HG03108 (cell line): ENCODE data around the gene KCNMA1.

ENCODE experiments used
- ATAC-seq: cut with Tn5 transposase; IDR thresholded peaks from one replicate; pipeline ENCODE4 v1.9.1; 2021; ENCODE audit warnings: moderate library complexity; ENCODE audit not compliant: unreplicated experiment

Gene KCNMA1

DNA sequence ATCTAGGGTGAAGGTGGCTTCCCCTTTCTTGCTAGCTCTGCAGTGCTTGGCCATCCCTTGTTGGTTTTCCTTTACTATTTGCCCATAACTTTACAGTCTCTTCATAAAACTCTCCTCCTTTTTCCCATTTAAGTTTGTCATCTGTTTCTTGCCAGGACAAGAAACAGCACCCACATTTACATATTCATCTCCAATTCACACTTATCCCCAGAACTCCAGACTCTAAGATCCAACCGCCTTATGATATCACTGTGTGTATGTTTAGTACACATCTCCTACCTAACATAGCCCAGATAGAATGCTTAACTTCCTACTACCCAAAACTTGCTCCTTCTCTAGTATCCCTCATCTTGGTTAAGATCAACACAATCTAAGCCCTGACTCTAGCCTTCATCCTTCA, 622.2 kb downstream of the KCNMA1 start:
- no peak for ATAC-seq

DNA sequence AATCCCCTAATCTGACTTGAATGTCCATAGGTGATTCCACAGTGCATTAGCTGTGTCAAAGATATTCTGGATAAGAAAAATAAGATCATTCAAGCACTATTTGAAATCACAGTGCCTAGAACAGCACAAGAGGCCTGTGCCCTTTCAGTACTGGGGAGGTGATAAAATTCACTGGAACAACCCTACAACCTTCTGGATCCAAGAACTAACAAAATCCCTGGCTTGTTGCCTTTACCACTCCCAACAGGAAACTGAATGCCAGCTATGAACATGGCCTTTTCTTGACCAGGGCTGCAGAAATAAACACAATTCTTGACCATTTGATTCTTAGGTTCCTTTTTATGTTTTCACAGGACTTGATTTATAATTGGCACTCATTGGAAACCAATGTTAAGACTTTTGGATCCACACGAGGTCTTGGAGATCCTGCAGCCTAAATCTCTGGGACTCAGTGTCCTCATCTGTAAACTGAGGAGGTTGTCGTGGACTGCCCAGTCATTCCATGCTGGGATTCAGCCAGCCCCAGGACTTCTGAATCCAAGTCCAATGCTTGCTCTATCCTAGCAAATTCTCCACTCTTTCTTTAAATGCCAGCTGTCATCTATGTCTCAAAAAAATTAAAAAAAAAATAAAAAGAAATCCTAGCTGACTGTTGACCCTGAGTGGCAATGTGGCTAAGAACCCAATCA, 624.7 kb downstream of the KCNMA1 start:
- ATAC-seq, result no peak

DNA sequence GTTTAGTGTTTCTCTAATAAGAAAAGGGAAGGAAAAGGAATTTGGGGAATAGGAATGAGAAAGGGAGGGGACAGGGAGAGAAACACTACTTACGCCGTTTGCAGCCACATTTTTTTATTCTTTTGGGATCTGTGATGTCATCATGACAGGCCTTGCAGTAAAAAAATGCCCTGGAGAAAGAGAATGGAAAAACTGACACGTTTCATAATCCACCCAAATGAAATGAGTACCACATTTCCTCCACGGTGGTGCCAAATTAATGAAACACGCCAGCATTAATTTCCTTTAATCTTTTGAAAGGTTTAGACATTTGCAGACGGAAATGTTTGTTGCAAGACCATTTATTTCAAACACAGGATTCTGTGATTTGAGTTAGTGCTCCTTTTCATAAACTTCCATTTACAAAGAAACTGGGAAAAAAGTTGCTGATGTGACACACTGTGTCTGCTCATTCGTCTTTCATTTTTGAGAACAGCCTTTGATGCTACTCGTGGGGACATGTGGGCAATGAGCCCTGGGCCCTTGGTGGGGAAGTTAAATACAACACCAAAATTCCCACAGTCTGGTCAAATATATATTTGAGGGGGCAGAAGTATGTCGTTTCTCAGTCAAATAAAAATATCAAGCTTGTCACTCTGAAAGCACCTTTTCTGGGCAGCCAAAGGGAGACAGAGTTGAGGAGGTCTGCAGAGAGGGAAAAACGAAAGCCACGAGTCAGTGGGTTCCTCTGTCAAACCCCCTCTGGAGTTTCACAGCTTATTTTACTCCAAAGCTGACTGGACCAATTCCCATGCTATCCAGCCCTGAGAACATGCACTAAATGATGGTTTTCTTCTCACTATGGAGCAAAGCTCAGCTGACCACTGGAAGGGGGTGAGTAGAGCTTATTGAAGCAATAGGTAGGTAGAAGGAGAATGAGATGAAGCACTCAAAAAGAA, 625.5 kb downstream of the KCNMA1 start:
- no peak for ATAC-seq

DNA sequence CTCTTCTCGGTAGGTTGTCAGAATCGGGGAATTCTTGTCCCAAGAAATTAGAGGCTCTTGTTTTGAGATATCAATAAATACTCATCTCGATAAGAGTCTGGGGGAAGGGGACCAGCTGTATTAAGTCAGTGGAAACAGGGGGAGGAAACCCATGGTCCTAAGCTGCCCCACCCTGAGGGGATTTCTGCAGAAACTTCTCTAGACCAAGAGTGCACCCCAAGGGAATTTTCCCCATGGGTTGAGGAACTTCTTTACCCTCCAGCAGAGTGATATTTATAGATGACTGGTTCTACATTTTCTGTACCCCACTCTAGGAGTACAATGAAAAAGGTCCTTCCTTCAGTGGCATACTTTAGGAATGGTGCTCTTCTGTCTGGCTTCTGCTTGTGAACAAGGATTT, 627.2 kb downstream of the KCNMA1 start:
- no peak for ATAC-seq

DNA sequence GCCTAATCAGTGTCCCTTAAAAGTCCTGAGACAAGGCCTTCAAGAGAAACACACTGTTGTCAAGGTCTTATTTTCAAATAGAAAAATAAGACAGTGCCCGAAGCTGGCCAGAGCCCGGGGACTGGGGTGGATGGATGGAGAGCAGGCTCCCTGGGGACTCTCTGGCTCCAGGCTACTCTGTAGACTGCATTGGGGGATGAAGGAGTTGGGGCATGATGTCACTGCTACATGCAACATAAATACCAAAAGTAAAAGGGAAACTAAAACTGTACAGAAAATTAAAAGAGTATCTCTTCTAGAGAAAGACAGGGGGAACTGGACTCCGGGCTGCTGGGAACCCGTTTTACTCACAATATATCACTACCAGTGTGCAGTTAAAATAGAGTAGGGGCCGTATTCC, 629.8 kb downstream of the KCNMA1 start:
- ATAC-seq, result peak; percentile 72

DNA sequence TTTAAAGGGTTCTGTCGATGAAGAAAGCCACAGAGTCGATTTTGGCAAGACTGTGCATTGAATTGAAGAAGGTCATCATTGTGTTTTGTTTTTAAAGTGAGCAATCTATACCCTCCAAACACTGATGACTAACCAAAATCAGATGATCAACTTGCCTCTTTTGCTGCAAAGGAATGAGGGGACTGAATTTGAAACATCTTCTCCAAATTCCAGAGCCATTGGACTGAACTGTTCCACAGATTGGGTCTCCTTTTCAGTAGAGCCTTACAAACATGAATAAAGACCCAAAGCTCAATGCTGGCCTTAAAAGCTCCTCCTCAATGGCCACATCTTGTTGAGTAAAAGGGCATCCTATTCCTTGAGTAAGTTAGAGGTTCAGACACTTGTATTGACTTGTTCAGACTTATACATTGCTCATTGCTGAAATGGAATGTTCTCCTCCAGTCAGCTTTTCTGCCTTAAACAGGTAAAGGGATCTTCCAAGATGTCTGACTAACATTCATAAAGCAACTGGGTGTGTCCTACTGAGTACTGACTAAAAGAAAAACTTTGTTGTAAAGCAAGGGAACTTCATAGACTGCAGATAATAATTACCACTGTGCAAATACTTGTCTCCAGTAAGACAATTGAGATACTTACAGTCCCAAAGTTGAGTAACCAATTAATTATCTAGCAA, 630.6 kb downstream of the KCNMA1 start:
- no peak for ATAC-seq

DNA sequence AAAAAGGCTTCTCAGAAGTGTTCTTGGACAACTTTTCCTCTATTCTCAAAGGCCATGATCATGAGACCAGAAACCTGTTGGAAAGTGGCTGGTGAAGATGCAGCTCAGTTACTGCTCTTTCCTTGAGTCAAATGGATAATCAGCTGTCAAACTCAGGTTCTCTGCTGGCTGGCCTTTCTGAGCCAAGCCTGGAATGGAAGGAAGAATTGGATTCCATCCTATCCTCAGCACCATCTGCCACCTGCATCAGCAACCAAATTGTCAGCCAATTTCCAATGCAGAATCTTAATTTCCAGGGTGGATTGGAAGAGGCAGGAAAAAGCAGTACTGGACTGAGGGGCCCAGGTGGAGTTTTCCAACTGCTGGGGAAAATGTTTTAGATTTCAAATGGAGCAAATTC, 631.7 kb downstream of the KCNMA1 start:
- ATAC-seq, result no peak

DNA sequence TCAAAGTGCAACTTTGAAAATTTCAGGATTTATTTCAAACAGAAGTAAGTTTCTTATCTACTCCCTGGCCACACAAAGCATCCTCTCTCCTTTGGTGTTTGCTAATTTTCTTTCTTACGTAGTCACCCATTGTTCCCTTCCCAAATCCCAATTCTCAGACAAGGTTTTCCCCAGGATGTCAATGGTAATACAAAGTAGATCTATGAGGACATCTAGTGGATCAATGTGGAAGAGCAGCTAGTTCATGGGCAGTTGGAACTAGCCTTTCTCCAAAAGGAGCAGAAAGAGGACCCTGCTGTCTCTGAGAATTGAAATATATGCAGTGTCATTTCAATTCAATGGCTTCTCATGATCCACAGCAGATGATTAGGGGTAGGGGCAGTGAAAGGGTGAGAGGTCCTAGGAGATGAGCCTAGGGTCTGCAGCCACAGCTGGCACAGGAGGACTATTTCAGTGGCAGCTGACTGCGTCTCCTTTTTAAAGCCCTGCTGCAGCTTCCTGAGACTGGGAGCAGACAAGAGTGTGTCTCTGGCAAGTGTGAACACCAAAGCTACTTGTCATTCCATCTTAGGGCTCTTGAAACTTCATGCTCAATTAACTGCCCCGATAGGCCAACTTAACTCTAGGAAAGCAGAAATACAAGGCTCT, 632.6 kb downstream of the KCNMA1 start:
- no peak for ATAC-seq

DNA sequence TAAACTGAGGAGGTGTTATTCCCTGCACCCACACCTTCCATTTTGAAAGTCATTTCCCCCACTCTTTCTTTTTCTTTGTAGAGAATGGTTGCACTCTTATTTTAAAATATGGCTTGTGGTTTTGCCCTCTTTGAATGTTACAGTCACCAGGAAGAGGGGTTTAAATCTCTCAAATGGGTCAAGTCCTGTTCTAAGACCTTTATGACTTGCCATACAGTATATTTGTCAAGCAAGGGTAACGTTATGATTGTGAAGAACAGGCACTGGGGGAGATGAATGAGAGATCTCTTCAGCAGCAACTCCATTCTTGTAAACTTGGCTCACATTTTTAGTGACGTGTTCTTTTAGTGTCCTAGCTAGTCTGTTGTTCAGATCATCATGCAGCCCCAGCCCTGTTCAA, 634.7 kb downstream of the KCNMA1 start:
- no peak for ATAC-seq

DNA sequence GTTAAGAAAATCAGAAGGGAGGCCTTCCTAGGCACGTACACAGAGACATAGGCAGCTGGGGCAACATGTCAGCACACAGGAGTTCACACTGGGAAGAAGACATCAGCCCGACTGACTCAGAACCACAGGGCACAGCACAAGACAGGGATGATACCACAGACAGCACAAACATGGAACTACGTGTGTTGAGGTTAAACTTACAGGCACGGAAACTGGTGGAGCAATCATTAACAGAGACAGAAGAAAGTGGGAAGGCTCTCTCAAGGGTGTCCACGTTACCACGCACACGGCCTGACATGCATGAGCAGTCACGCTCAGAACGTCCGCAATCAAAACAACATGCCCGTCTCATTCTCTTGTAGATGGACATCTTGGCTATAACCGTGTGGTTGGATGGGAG, 636.4 kb downstream of the KCNMA1 start:
- no peak for ATAC-seq

DNA sequence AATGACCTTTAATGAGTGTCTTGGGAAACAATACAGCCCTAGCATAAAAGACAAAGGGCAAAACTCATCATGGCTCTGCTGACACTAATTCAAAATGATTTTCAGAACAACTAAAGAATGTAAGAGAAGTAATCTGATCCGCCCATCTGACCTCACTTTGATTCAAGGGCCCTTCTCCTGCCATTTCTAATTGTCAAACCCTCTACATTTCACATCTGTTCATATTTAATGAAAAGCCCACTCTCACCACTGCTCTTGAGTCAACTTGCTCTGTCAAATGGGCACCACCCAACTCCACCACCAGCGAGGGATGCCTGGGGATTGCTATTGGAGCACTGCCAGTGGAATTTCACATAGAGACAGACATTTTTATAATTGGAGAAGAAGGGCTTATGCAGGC, 639.2 kb downstream of the KCNMA1 start:
- ATAC-seq, result no peak

DNA sequence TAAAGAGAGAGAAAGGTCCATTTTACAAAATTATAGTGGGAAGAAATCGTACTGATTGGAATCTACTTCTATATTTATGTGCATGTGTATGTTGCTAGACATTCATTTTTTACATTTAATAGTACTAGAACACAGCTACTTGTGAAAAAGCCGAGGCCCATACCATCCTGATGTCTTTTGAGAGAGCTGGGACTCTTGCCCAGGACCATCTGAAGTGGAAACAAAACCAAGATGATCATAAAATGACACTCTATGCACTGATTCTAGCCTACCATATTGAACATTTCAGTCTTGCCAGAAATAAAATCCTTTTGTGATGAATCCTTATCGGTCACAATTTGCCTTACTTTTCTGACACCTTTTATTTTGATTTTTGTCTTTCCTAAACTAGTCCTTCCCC, 640.0 kb downstream of the KCNMA1 start:
- ATAC-seq, result no peak

DNA sequence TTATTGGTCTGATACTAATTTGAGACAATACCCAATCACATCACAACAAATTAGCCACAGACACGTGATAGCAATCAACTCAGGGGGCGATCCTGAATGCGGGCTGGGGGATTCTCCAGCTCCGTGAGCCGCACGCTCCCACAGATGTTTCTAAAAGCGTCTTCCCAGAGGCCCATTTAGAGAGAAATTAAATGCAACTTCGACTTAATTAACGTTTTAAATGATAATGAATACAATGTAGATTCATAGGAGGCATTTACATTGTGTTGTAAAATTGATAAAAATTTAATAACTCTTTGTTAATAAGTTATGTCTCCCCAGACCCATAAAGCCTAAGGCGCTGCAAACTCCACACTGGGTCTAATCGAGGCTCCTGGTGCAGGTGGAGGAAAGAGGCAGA, 642.6 kb downstream of the KCNMA1 start:
- ATAC-seq, result no peak

DNA sequence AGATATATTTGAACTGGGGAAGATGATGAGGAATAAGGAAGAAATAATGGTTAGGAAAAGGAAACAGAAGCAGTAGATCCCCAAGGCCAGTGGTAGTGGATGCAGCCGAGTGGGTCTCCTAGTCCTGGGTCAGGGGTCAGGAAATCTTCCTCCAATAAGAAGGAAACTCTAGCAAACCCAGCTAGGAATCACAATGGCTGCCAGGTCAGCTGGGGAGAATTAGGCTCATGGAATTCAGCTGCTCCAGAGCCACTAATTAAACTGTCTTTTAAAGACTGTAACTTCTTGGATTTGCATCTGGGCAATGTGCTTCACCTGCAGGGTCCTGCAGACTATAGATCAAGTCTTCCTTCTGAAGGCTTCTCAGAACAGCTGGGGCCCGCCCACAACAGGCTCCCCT, 644.4 kb downstream of the KCNMA1 start:
- ATAC-seq, result no peak

DNA sequence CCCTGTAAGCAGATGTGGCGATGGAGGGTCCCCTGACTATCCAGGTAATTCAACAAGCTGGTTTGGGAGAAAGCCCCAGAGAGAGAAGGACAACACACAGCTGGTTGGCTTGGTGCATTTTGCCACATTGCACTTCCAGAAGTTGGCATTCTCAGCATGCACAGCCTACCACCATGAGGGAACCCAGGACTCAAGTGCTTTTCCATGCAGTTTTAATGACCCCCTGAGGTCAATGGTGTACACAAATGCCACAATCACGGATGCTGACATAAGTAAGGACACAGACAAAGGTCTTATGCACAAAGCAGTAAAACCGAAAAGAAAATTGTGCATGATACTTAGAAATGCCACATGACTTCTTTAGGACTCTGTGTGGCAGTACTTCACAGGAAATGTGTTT, 645.1 kb downstream of the KCNMA1 start:
- no peak for ATAC-seq

DNA sequence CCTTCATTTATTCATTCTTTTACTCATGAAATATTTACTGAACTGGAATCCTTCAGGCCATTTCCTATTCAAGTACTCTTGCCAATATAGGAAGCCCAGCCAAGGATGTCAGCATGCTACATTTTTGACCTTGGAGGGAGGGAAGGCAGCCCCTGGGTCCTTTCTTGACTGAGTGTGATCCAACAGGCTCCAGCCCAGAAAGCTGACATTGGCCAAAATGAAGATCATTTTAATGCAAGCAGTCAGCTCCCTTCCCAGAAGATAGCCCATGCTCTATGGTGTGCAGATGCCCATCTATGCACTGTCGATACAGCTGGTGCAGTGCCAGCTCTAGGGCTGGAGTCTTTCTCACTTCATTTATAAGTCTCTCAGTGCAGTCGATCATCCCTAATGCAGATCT, 646.0 kb downstream of the KCNMA1 start:
- no peak for ATAC-seq

DNA sequence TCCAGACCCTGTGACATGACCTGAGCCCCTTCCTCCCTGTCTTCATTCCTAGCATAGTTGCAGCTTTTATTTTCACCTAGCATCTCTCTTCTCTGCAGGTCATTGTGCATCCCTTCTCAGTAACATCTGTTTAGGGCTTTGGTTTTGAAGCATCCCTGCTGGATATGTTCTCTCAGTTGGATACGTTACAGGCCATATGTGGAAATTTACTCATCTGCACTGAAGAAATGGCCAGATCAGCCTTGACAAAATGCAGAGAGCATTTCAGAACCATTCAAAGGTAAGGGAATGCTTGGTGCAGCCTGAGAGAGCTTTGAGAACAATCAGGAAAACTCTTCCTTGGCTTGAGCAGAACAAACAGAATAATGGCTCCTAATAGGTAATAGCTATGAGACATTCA, 647.0 kb downstream of the KCNMA1 start:
- no peak for ATAC-seq

DNA sequence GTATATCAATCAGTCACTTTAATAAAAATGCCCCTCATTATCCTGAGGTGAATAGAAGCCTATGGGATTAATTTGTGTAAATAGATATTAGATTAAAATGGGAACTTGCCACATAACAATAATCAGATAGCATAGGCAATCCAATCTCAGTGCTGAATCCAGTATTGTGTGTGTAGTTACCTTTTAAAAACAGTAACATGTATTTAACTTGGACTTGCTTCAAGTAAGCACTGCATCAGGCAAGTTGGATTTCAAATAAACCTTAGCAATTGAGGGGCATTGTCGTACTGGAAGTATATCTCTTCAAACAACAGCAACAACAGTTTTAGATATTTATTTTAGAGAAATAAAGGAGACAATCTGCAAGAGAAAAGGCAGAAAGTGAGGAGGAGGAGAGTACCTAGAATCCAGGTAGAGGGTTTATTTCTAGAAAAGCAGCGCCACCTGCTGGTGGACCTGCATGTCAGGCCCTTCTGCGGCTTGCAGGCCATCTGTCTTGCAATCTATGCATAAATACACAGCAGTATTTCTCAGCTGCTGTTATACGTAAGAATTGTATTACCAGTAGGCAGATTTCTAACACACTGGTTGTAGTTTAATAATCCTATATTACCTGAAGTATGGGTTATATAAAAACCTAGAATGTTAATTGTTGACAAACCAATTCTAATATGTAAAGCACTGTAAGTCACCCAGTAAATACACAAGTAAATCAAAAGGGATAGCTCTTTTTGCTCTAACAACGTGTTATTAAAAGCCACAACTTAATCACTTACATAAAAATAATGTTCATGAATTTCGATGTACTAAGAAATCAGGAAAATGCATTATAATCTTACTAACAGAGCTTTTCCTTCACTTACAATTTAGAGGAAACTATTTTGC, 652.8 kb downstream of the KCNMA1 start:
- peak; percentile 66 for ATAC-seq

DNA sequence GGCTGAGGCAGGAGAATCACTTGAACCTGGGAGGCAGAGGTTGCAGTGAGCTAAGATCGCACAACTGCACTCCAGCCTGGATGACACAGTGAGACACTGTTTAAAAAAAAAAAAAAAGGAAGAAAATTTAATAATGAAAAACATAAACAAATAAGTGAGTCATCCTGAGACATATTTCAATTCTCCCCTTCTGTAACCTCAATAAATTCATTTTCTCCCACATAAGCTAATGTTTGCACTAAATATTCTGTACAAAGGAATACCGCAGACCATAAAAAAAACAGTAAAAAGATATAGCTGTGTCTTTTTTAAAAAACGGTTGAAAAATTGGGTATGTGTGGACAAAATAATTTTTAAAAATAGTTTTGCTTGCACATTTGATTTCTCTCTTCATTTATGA, 654.0 kb downstream of the KCNMA1 start:
- no peak for ATAC-seq

DNA sequence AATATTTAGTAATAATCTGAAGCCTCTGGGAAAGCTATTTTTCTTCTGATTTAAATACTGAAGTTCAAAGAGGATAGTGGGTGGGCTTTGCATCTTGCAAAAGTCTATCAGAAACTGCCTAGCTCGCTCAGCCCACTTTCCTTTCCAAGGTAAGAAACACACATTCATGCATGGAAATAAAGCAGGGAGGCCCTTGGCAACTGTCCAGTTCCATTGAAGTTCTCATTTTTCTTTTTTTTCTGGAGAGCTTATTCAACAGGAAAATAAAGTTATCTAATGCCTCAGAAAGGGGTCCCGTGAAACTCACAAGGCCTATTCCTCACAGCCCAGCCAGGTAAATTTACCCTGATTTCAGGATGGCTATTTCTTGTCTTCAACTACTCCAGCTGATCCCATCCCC, 654.9 kb downstream of the KCNMA1 start:
- ATAC-seq, result no peak
